Heart left ventricle (tissue), 13 donors: Measurements from ENCODE around the gene UGGT2.

Experiments
- CTCF ChIP-seq, 12 donors: fragments of 200-600 bp; sonication (generic) in 4 of 12; IDR thresholded peaks; one replicate each; pipeline versions ENCODE4 v1.5.0 to v1.8.0; 2018 to 2022; ENCODE audit warnings: antibody characterized with exemption in 12 of 12, mild to moderate bottlenecking in 5 of 12
- POLR2A ChIP-seq, 2 donors: fragments of 450-650 bp; IDR thresholded peaks; one replicate each; pipeline ENCODE4 v1.6.1; 2017; ENCODE audit warnings: antibody characterized with exemption in 2 of 2, mild to moderate bottlenecking in 2 of 2, moderate library complexity in 2 of 2
- donor health status: ischemic (EF 13 %, LVEDD 7.1; RV severe dilation, severe dysfunction).
- donor health status: DM: no; HTN: yes; CAD: no.
- donor health status: DM: no; HTN: no; CAD: no.
- donor health status: ischemic (EF 25% LVEDD 6.9; RV normal size, moderate dysfunction).
- donor health status: ischemic (EF 25% LVEDD 5.7; RV mildly dilated, moderate dysfunction).
- donor health status: ischemic (EF 35%, LVEDD 5.7; RV mildly dilated, moderate dysfunction).
- donor health status: nonischemic (EF 11% LVEDD 7.7; RV severe dilation, severe dysfunction).
- donor health status: DM: yes; HTN: yes; CAD: no.
- donor health status: PGD.
- donor health status: ischemic (EF 29% LVEDD 5.4; RV normal size, mild dysfunction).
- donor health status: nonischemic (EF 23%, LVEDD 6.1; RV moderate dilation, normal function).

GRCh38 chr13:95771905-95772304 is 281.3 kb downstream of the UGGT2 start:
- TF ChIP-seq CTCF (IDR thresholded peaks at IDR 0.05) (no peak), POLR2A (IDR thresholded peaks at IDR 0.05) (no peak)
